Measurements from ENCODE around the gene ORAI3.

DNA sequence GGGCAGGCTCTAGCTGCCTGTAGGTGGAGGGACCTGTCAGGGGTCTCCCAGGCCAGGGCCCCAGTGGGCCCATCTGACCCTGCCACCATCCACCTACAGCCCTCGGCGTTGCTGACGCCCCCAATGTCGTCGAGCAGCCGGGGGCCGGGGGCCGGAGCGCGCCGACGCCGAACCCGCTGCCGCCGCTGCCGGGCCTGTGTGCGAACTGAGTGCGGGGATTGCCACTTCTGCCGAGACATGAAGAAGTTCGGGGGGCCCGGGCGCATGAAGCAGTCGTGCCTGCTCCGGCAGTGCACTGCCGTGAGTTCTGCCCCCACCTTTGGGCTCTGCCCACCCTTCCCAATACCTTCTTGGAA, 23.3 kb upstream of the ORAI3 start:
- TF ChIP-seq, protein P1, sequence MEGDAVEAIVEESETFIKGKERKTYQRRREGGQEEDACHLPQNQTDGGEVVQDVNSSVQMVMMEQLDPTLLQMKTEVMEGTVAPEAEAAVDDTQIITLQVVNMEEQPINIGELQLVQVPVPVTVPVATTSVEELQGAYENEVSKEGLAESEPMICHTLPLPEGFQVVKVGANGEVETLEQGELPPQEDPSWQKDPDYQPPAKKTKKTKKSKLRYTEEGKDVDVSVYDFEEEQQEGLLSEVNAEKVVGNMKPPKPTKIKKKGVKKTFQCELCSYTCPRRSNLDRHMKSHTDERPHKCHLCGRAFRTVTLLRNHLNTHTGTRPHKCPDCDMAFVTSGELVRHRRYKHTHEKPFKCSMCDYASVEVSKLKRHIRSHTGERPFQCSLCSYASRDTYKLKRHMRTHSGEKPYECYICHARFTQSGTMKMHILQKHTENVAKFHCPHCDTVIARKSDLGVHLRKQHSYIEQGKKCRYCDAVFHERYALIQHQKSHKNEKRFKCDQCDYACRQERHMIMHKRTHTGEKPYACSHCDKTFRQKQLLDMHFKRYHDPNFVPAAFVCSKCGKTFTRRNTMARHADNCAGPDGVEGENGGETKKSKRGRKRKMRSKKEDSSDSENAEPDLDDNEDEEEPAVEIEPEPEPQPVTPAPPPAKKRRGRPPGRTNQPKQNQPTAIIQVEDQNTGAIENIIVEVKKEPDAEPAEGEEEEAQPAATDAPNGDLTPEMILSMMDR (IDR thresholded peaks at IDR 0.05) = no peak
- TF ChIP-seq POLR2A (IDR thresholded peaks at IDR 0.05) = no peak

All from thyroid gland (tissue), 4 donors.